Measurements from ENCODE around the gene FEM1B. TPM values are rescaled to one million over a fixed set of nuclear protein-coding genes. Genes with fewer than 3 reads are reported as not detected.

Gene FEM1B
- total RNA-seq, 1 experiment from 2014 or later = 22.1 TPM

GRCh38 chr15:68230157-68231100 is 47.1 kb upstream of the FEM1B start:
- Histone ChIP-seq H3K9ac (ENCODE audit: low read length) (peak overlapping the region; percentile 98), H3K4me3 (ENCODE audit: low read length) (peak overlapping the region; percentile 90), H3K9me3 (ENCODE audit: low read length) (no peaks in the 10 kb centered on the region), H3K27me3 (ENCODE audit: low read length) (no peaks in the 10 kb centered on the region), H3F3A (ENCODE audit: low read length, unreplicated experiment) (no peaks in the 10 kb centered on the region), H4K20me1 (ENCODE audit: low read length) (0 out of 2 replicates have a peak, but pooled peaks cover 15% of the 10 kb centered on the region), H3K4me1 (ENCODE audit: insufficient read depth, low read length) (peaks cover 16% of the 10 kb centered on the region), H3K36me3 (ENCODE audit: low read depth, low read length) (no peaks in the 10 kb centered on the region), H3K4me2 (ENCODE audit: low read length) (peak overlapping the region; percentile 93), H3K79me2 (ENCODE audit: low read length) (peaks cover 40% of the 10 kb centered on the region), H2AFZ (ENCODE audit: low read length) (peak overlapping the region; percentile 86), H3K9me2 (replicated peaks; ENCODE audit: low read length) (no peaks in the 10 kb centered on the region), H3K27ac (ENCODE audit: low read length) (peak overlapping the region; percentile 13; the same call in 1 of the 2 replicates)
- TF ChIP-seq EZH2 (IDR thresholded peaks at IDR 0.05; ENCODE audit: low read length, unreplicated experiment) (no peak), EZH2phosphoT487 (IDR thresholded peaks at IDR 0.05; ENCODE audit: borderline replicate concordance, low read length) (no peak), CTCF (conservative IDR thresholded peaks at IDR 0.05; ENCODE audit: low read depth, low read length) (no peak)
- intact Hi-C loops (cut with micrococcal nuclease) = no loop called here
- DNase-seq (peak; percentile 3), ATAC-seq (no peak)
- BruUV-seq (replicated peaks) = TSS peak; percentile 41
- POLR2A ChIA-PET (ENCODE audit: unreplicated experiment) = no interaction called here
- CTCF ChIA-PET = interaction anchor here (0.5 kb wide), 1 partner anchor 444 kb away, joined by 3 read pairs; no protein-coding TSS in a partner anchor

GRCh38 chr15:68231102-68231818 is 46.3 kb upstream of the FEM1B start:
- no peaks in the 10 kb centered on the region for H3K27me3 ChIP-seq (ENCODE audit: low read length)
- no peak overlapping the region for H3K4me3 ChIP-seq (ENCODE audit: low read length)
- no peak overlapping the region for H2AFZ ChIP-seq (ENCODE audit: low read length)
- H3K9me3 ChIP-seq (ENCODE audit: low read length) = no peaks in the 10 kb centered on the region
- peaks cover 16% of the 10 kb centered on the region for H3K4me1 ChIP-seq (ENCODE audit: insufficient read depth, low read length)
- H4K20me1 ChIP-seq (ENCODE audit: low read length) = 0 out of 2 replicates have a peak, but pooled peaks cover 15% of the 10 kb centered on the region
- H3K4me2 ChIP-seq (ENCODE audit: low read length) = no peak overlapping the region
- POLR2A ChIA-PET (ENCODE audit: unreplicated experiment) = interaction anchor here (0.6 kb wide), 1 partner anchor 444 kb away, joined by 8 read pairs; no protein-coding TSS in a partner anchor
- CTCF ChIA-PET = no interaction called here
- ATAC-seq (no peak), DNase-seq (no peak)
- H3K27ac ChIP-seq (ENCODE audit: low read length) = no peak overlapping the region
- BruUV-seq (replicated peaks) = no TSS peak
- no peaks in the 10 kb centered on the region for H3K9me2 ChIP-seq (replicated peaks; ENCODE audit: low read length)
- no peaks in the 10 kb centered on the region for H3F3A ChIP-seq (ENCODE audit: low read length, unreplicated experiment)
- intact Hi-C loops (cut with micrococcal nuclease) = no loop called here
- no peak overlapping the region for H3K9ac ChIP-seq (ENCODE audit: low read length)
- no peak for TF ChIP-seq CTCF (conservative IDR thresholded peaks at IDR 0.05; ENCODE audit: low read depth, low read length)
- TF ChIP-seq EZH2 (IDR thresholded peaks at IDR 0.05; ENCODE audit: low read length, unreplicated experiment) = no peak
- no peak for TF ChIP-seq EZH2phosphoT487 (IDR thresholded peaks at IDR 0.05; ENCODE audit: borderline replicate concordance, low read length)
- H3K79me2 ChIP-seq (ENCODE audit: low read length) = peaks cover 32% of the 10 kb centered on the region
- no peaks in the 10 kb centered on the region for H3K36me3 ChIP-seq (ENCODE audit: low read depth, low read length)

Data from PC-3 (cell line).